Activated CD8-positive, alpha-beta T cell treated with anti-CD3 and anti-CD28 coated beads for 36 hours (primary cell): ENCODE data around the gene C1QTNF8. TPM values are rescaled to one million over a fixed set of nuclear protein-coding genes. Genes with fewer than 3 reads are reported as not detected.

Source experiments
- ATAC-seq: fragments of 200-7000 bp; cut with Tn5 transposase; one replicate; pipeline ENCODE4 v1.10.0; 2021; ENCODE audit warnings: mild to moderate bottlenecking, moderate library complexity
- CTCF ChIA-PET: fragments of 350-600 bp; sonication (Branson Sonifier 250); formaldehyde crosslinking; loops from one replicate; lab custom pipeline; 2021; ENCODE audit warnings: antibody characterized with exemption; lab: Charles Lee
- POLR2A ChIA-PET: fragments of 350-600 bp; sonication (Branson Sonifier 250); formaldehyde crosslinking; loops from one replicate; lab custom pipeline; 2021; ENCODE audit warnings: antibody characterized with exemption; lab: Charles Lee
- DNase-seq: peaks from one replicate; pipeline ENCODE4 v3.0.0-alpha.2; 2020
- H3K27ac Mint-ChIP-seq: one replicate; pipeline ENCODE4 v1.8.0; 2021; ENCODE audit warnings: mild to moderate bottlenecking, mixed read lengths
- H3K27me3 Mint-ChIP-seq: one replicate; pipeline ENCODE4 v1.8.0; 2021; ENCODE audit warnings: mixed read lengths
- H3K36me3 Mint-ChIP-seq: one replicate; pipeline ENCODE4 v1.8.0; 2021; ENCODE audit warnings: low read depth, mixed read lengths
- H3K4me1 Mint-ChIP-seq: one replicate; pipeline ENCODE4 v1.8.0; 2021; ENCODE audit warnings: low read depth, mixed read lengths
- H3K4me3 Mint-ChIP-seq: one replicate; pipeline ENCODE4 v1.8.0; 2021; ENCODE audit warnings: mild to moderate bottlenecking, moderate library complexity, mixed read lengths
- H3K9me3 Mint-ChIP-seq: one replicate; pipeline ENCODE4 v1.8.0; 2021; ENCODE audit warnings: mixed read lengths
- CTCF ChIP-seq: fragments of 200-600 bp; IDR thresholded peaks from one replicate; pipeline ENCODE4 v1.8.0; 2022; ENCODE audit warnings: antibody characterized with exemption, mild to moderate bottlenecking
- intact Hi-C: fragments of 100-400 bp; cut with micrococcal nuclease; formaldehyde crosslinking; loops from one replicate; pipeline ENCODE4 v1.10.0; 2022
- total RNA-seq, 2 experiments: library from RNA; stranded (reverse); gene quantifications; one replicate each; pipeline ENCODE4 v1.2.3, GENCODE V29; 2021

C1QTNF8 gene
- total RNA-seq, 2 experiments from 2014 or later: not detected

DNA sequence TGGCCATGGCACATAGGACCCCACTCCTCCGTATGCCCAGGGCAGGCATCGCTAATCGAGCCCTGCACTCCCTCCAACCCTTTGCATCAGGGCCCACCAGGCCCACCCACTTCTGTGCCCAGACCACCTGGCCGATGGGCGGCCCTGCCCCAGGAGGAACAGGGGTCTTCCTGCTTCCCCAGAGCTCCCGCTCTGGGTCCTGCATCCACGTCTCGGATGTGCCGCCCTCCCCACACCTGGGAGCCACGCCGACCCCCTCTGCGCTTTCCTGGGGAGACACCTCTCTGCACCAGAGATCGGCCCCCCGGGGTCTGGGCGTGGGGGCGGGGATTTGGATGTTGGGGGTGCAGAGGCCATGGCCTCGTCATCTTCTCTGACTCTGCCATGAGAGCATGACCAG is 44.6 kb downstream of the C1QTNF8 start:
- POLR2A ChIA-PET: no interaction called here
- no peak for TF ChIP-seq CTCF
- ATAC-seq (no peak), DNase-seq (no peak)
- Mint-ChIP-seq H3K27ac (no peak overlapping the region), H3K4me3 (no peak overlapping the region), H3K27me3 (no peaks in the 10 kb centered on the region), H3K9me3 (no peaks in the 10 kb centered on the region), H3K36me3 (no peaks in the 10 kb centered on the region), H3K4me1 (no peaks in the 10 kb centered on the region)
- intact Hi-C loops: loop anchor here (10.0 kb wide), 1 partner anchor 237 kb away; no protein-coding TSS in a partner anchor
- CTCF ChIA-PET: no interaction called here

DNA sequence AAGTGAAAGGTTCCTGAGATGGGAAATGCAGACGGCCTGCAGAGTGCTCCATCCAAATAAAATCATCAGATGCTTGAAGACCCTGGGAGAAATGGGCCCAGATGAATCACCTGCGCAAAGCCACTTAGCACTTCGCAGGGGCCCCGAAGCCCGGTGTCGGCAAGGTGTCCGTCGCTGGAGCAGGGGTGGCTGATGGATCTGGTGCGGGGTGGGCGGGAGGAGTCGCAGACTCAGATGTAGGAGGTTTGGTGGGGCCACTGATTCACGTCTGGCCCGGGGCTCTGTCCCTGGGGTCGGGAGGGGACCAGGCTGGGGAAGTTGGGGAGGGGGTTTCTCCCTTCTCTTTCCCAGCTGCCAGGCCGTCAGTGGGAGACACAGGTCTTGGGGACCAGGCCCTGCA is 45.1 kb downstream of the C1QTNF8 start:
- intact Hi-C loops: loop anchor here (10.0 kb wide), 1 partner anchor 236 kb away; no protein-coding TSS in a partner anchor
- Mint-ChIP-seq H3K27me3 (no peaks in the 10 kb centered on the region), H3K36me3 (no peaks in the 10 kb centered on the region), H3K4me1 (no peaks in the 10 kb centered on the region), H3K27ac (no peak overlapping the region), H3K9me3 (no peaks in the 10 kb centered on the region), H3K4me3 (no peak overlapping the region)
- POLR2A ChIA-PET: no interaction called here
- CTCF ChIA-PET: no interaction called here
- DNase-seq: no peak
- TF ChIP-seq CTCF: no peak
- ATAC-seq: no peak

- TF ChIP-seq CTCF: no peak
- Mint-ChIP-seq H3K4me3 (no peak overlapping the region), H3K27me3 (no peaks in the 10 kb centered on the region), H3K9me3 (no peaks in the 10 kb centered on the region), H3K4me1 (no peaks in the 10 kb centered on the region), H3K27ac (no peak overlapping the region), H3K36me3 (no peaks in the 10 kb centered on the region)
- intact Hi-C loops: loop anchor here (10.0 kb wide), 1 partner anchor 236 kb away; no protein-coding TSS in a partner anchor
- ChIA-PET POLR2A (no interaction called here), CTCF (no interaction called here)
- no peak for ATAC-seq
- no peak for DNase-seq
These were observed 45.5 kb downstream of the C1QTNF8 start for GRCh38 chr16:1050516-1050915.

DNA sequence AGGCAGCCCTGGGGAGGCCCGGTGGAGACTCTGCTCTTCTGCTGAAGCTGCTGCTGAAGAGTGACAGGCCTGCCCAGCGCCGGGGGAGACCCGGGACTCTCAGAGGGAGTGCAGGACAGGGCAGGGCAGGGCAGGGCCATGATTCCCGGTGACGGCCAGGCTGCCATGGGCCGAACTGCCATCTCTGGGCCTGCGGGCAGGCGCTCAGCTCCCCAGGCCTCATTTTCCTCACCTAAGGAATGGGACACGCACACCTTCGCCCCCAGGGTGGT is 46.1 kb downstream of the C1QTNF8 start:
- Mint-ChIP-seq H3K9me3 (no peaks in the 10 kb centered on the region), H3K27me3 (no peaks in the 10 kb centered on the region), H3K27ac (no peak overlapping the region), H3K4me3 (no peak overlapping the region), H3K36me3 (no peaks in the 10 kb centered on the region), H3K4me1 (no peaks in the 10 kb centered on the region)
- DNase-seq: no peak
- ATAC-seq: no peak
- ChIA-PET CTCF (no interaction called here), POLR2A (no interaction called here)
- no peak for TF ChIP-seq CTCF
- intact Hi-C loops: loop anchor here (10.0 kb wide), 1 partner anchor 235 kb away; no protein-coding TSS in a partner anchor

DNA sequence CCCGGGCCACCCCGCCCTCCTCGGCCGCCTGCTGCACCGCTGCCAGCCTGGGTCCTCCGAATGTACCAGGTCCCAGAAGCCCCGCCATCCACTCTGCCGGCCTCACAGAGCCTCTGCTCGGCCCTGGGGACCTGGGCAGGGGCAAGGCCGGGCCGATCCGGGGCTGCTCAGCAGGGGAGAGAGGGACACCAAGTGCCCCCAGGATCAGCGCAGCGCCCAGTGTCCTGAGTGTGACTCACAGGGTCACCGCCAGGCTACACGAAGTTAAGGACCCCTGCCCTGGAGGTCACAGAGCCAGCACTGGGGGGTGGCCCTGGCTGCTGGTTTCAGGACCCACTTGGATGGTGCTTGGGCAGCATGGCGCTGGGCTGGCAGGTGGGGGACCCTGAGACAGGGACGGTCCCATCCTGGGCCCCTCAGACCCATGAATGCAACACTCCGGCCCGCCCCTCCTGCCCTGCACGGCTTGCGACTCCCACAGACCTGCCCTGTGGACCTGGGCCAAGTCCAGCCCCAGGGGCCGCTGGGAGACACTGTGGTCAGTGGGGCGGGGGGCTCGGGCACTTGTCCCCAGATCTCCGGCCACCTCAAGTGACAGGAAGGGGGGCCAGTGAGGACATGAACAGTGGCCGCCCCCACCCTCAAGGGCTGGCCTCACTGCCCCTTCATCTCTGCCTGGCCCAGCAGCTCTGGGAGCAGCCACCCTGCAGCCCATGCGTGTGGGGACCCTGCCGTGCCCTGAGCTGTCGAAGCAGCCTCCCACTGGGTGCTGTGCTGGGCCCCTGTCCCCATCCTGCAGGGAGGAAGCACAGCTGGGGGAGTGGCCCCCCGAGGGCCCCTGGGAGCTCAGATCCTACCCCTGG is 46.7 kb downstream of the C1QTNF8 start:
- DNase-seq (no peak), ATAC-seq (no peak)
- Mint-ChIP-seq H3K27me3 (no peaks in the 10 kb centered on the region), H3K4me1 (no peaks in the 10 kb centered on the region), H3K36me3 (no peaks in the 10 kb centered on the region), H3K27ac (no peak overlapping the region), H3K9me3 (no peaks in the 10 kb centered on the region), H3K4me3 (no peak overlapping the region)
- intact Hi-C loops: no loop called here
- CTCF ChIA-PET: interaction anchor here (2.5 kb wide), 1 partner anchor 8 kb away, joined by 13 read pairs; no protein-coding TSS in a partner anchor
- POLR2A ChIA-PET: no interaction called here
- TF ChIP-seq CTCF: no peak
